Memory B cell (primary cell): Measurements from ENCODE around the gene DCBLD2.

Experiments
- ATAC-seq: fragments of 150-1000 bp; cut with Tn5 transposase; 2 replicates; pipeline ENCODE4 v1.10.0; 2021; ENCODE audit warnings: low read depth, mild to moderate bottlenecking, moderate library complexity
- DNase-seq, 2 donors: peaks; one replicate each; pipeline ENCODE4 v3.0.0; 2022; ENCODE audit warnings: low spot score in 2 of 2
- H3K27ac Mint-ChIP-seq: one replicate; pipeline ENCODE4 v1.8.0; 2022; ENCODE audit warnings: mild to moderate bottlenecking, moderate library complexity, mixed read lengths
- H3K27me3 Mint-ChIP-seq: one replicate; pipeline ENCODE4 v1.8.0; 2022; ENCODE audit warnings: mixed read lengths
- H3K36me3 Mint-ChIP-seq: one replicate; pipeline ENCODE4 v1.8.0; 2022; ENCODE audit warnings: mild to moderate bottlenecking, mixed read lengths
- H3K4me1 Mint-ChIP-seq: one replicate; pipeline ENCODE4 v1.8.0; 2022; ENCODE audit warnings: mixed read lengths
- H3K4me3 Mint-ChIP-seq: one replicate; pipeline ENCODE4 v1.8.0; 2022; ENCODE audit warnings: mild to moderate bottlenecking, moderate library complexity, mixed read lengths
- H3K9me3 Mint-ChIP-seq: one replicate; pipeline ENCODE4 v1.8.0; 2022; ENCODE audit warnings: mixed read lengths

Gene DCBLD2

GRCh38 chr3:98902351-98902740 is 851 bp upstream of the DCBLD2 start:
- Mint-ChIP-seq H3K36me3 (no peaks in the 10 kb centered on the region), H3K9me3 (peaks cover 1% of the 10 kb centered on the region), H3K27ac (peak overlapping the region; percentile 78), H3K4me3 (peak overlapping the region; percentile 95), H3K27me3 (peaks cover 6% of the 10 kb centered on the region), H3K4me1 (peaks cover 10% of the 10 kb centered on the region)
- DNase-seq = no peak
- ATAC-seq = no peak

GRCh38 chr3:98901119-98901391 is 440 bp downstream of the DCBLD2 start:
- Mint-ChIP-seq H3K27me3 (peaks cover 5% of the 10 kb centered on the region), H3K4me3 (peak overlapping the region; percentile 95), H3K36me3 (no peaks in the 10 kb centered on the region), H3K27ac (no peak overlapping the region), H3K9me3 (peaks cover 1% of the 10 kb centered on the region), H3K4me1 (peaks cover 10% of the 10 kb centered on the region)
- DNase-seq (no peak), ATAC-seq (peak; percentile 4)

GRCh38 chr3:98900265-98901118 is 1.0 kb downstream of the DCBLD2 start:
- DNase-seq (peak in 1 of 2 donors; percentile 24), ATAC-seq (no peak)
- no peaks in the 10 kb centered on the region for H3K36me3 Mint-ChIP-seq
- H3K27me3 Mint-ChIP-seq = peaks cover 5% of the 10 kb centered on the region
- peak overlapping the region; percentile 86 for H3K4me3 Mint-ChIP-seq
- H3K27ac Mint-ChIP-seq = no peak overlapping the region
- H3K9me3 Mint-ChIP-seq = peaks cover 1% of the 10 kb centered on the region
- peaks cover 10% of the 10 kb centered on the region for H3K4me1 Mint-ChIP-seq

GRCh38 chr3:98897701-98898100 is 3.8 kb downstream of the DCBLD2 start:
- H3K9me3 Mint-ChIP-seq = peaks cover 1% of the 10 kb centered on the region
- H3K27me3 Mint-ChIP-seq = peaks cover 7% of the 10 kb centered on the region
- DNase-seq = no peak
- H3K4me1 Mint-ChIP-seq = peaks cover 10% of the 10 kb centered on the region
- no peak overlapping the region for H3K4me3 Mint-ChIP-seq
- H3K27ac Mint-ChIP-seq = no peak overlapping the region
- H3K36me3 Mint-ChIP-seq = no peaks in the 10 kb centered on the region
- no peak for ATAC-seq

GRCh38 chr3:98894791-98895576 is 6.5 kb downstream of the DCBLD2 start:
- Mint-ChIP-seq H3K4me1 (no peaks in the 10 kb centered on the region), H3K4me3 (no peak overlapping the region), H3K27me3 (peaks cover 6% of the 10 kb centered on the region), H3K9me3 (no peaks in the 10 kb centered on the region), H3K27ac (no peak overlapping the region), H3K36me3 (no peaks in the 10 kb centered on the region)
- ATAC-seq (no peak), DNase-seq (no peak)

GRCh38 chr3:98893740-98894139 is 7.8 kb downstream of the DCBLD2 start:
- Mint-ChIP-seq H3K4me3 (no peak overlapping the region), H3K4me1 (no peaks in the 10 kb centered on the region), H3K27me3 (peaks cover 6% of the 10 kb centered on the region), H3K36me3 (no peaks in the 10 kb centered on the region), H3K27ac (no peak overlapping the region), H3K9me3 (no peaks in the 10 kb centered on the region)
- ATAC-seq (no peak), DNase-seq (no peak)

GRCh38 chr3:98892263-98892662 is 9.2 kb downstream of the DCBLD2 start:
- Mint-ChIP-seq H3K4me3 (no peak overlapping the region), H3K27ac (no peak overlapping the region), H3K9me3 (no peaks in the 10 kb centered on the region), H3K27me3 (peaks cover 6% of the 10 kb centered on the region), H3K4me1 (no peaks in the 10 kb centered on the region), H3K36me3 (no peaks in the 10 kb centered on the region)
- no peak for DNase-seq
- no peak for ATAC-seq

GRCh38 chr3:98890965-98891910 is 10.3 kb downstream of the DCBLD2 start:
- Mint-ChIP-seq H3K4me3 (no peak overlapping the region), H3K27ac (no peak overlapping the region), H3K27me3 (peaks cover 6% of the 10 kb centered on the region), H3K36me3 (no peaks in the 10 kb centered on the region), H3K9me3 (no peaks in the 10 kb centered on the region), H3K4me1 (no peaks in the 10 kb centered on the region)
- DNase-seq (no peak), ATAC-seq (no peak)

GRCh38 chr3:98890181-98890835 is 11.2 kb downstream of the DCBLD2 start:
- H3K36me3 Mint-ChIP-seq = no peaks in the 10 kb centered on the region
- no peaks in the 10 kb centered on the region for H3K4me1 Mint-ChIP-seq
- H3K27me3 Mint-ChIP-seq = peaks cover 6% of the 10 kb centered on the region
- H3K9me3 Mint-ChIP-seq = no peaks in the 10 kb centered on the region
- no peak overlapping the region for H3K4me3 Mint-ChIP-seq
- H3K27ac Mint-ChIP-seq = no peak overlapping the region
- no peak for DNase-seq
- no peak for ATAC-seq

- Mint-ChIP-seq H3K9me3 (no peaks in the 10 kb centered on the region), H3K27me3 (peaks cover 2% of the 10 kb centered on the region), H3K4me1 (no peaks in the 10 kb centered on the region), H3K36me3 (no peaks in the 10 kb centered on the region), H3K27ac (no peak overlapping the region), H3K4me3 (no peak overlapping the region)
- DNase-seq (no peak), ATAC-seq (no peak)
Measured at GRCh38 chr3:98887684-98888083, 13.8 kb downstream of the DCBLD2 start.

GRCh38 chr3:98886525-98886924 is 15.0 kb downstream of the DCBLD2 start:
- no peaks in the 10 kb centered on the region for H3K27me3 Mint-ChIP-seq
- peaks cover 3% of the 10 kb centered on the region for H3K9me3 Mint-ChIP-seq
- DNase-seq (no peak), ATAC-seq (no peak)
- H3K4me1 Mint-ChIP-seq = no peaks in the 10 kb centered on the region
- no peak overlapping the region for H3K4me3 Mint-ChIP-seq
- H3K36me3 Mint-ChIP-seq = no peaks in the 10 kb centered on the region
- H3K27ac Mint-ChIP-seq = no peak overlapping the region

- no peaks in the 10 kb centered on the region for H3K4me1 Mint-ChIP-seq
Measured at GRCh38 chr3:98885851-98886250, 15.6 kb downstream of the DCBLD2 start.

GRCh38 chr3:98884675-98885371 is 16.7 kb downstream of the DCBLD2 start:
- no peaks in the 10 kb centered on the region for H3K27me3 Mint-ChIP-seq
- DNase-seq (no peak), ATAC-seq (no peak)
- H3K27ac Mint-ChIP-seq = no peak overlapping the region
- no peak overlapping the region for H3K4me3 Mint-ChIP-seq
- H3K36me3 Mint-ChIP-seq = no peaks in the 10 kb centered on the region
- H3K4me1 Mint-ChIP-seq = no peaks in the 10 kb centered on the region
- peaks cover 3% of the 10 kb centered on the region for H3K9me3 Mint-ChIP-seq

More at GRCh38 chr3:98885851-98886250, 15.6 kb downstream of the DCBLD2 start:
- Mint-ChIP-seq H3K4me3 (no peak overlapping the region), H3K27ac (no peak overlapping the region), H3K27me3 (no peaks in the 10 kb centered on the region), H3K9me3 (peaks cover 3% of the 10 kb centered on the region), H3K36me3 (no peaks in the 10 kb centered on the region)
- no peak for DNase-seq
- ATAC-seq = no peak
